ENCODE measurements around the gene KARS1. TPM values are rescaled to one million over a fixed set of nuclear protein-coding genes. Genes with fewer than 3 reads are reported as not detected.
A peak's percentile ranks its signal among the peaks of the same experiment; 100 is the strongest.

KARS1 gene
- 100 to 1,000 TPM in 10 of 12 donors, 10 to 100 TPM in 1, not detected in 1; 93.5 to 142 (median 126) TPM for polyA plus RNA-seq (ENCODE audit: insufficient read length in 12 of 12)
- long read RNA-seq, donor 1, transcript KARS-201 (14 exons, 2,005 nt), result major isoform, 22 of 210 reads
- long read RNA-seq, donor 1, transcript KARS-211 (2 exons, 589 nt), result minor isoform, 14 of 210 reads
- long read RNA-seq, donor 1, partial matches to known transcripts, result 46 of 210 reads
- long read RNA-seq, donor 1, other reads (novel, unspliced or antisense), result 125 of 210 reads
- long read RNA-seq, donor 2, transcript KARS-202 (15 exons, 2,421 nt), result minor isoform, 11 of 331 reads
- long read RNA-seq, donor 2, transcript KARS-211 (2 exons, 589 nt), result minor isoform, 8 of 331 reads
- long read RNA-seq, donor 2, transcript KARS-201 (14 exons, 2,005 nt), result major isoform, 24 of 331 reads
- long read RNA-seq, donor 2, partial matches to known transcripts, result 277 of 331 reads
- long read RNA-seq, donor 2, other reads (novel, unspliced or antisense), result 11 of 331 reads
- long read RNA-seq, donor 3, transcript KARS-211 (2 exons, 589 nt), result major isoform, 5 of 17 reads
- long read RNA-seq, donor 3, transcript KARS-201 (14 exons, 2,005 nt), result major isoform, 5 of 17 reads
- long read RNA-seq, donor 3, partial matches to known transcripts, result 5 of 17 reads
- long read RNA-seq, donor 3, other reads (novel, unspliced or antisense), result 0 of 17 reads
- long read RNA-seq, donor 4, transcript KARS-211 (2 exons, 589 nt), result minor isoform, 5 of 19 reads
- long read RNA-seq, donor 4, transcript KARS-201 (14 exons, 2,005 nt), result major isoform, 12 of 19 reads
- long read RNA-seq, donor 4, partial matches to known transcripts, result 0 of 19 reads
- long read RNA-seq, donor 4, other reads (novel, unspliced or antisense), result 0 of 19 reads
- long read RNA-seq, donor 5, transcript KARS-202 (15 exons, 2,421 nt), result minor isoform, 8 of 43 reads
- long read RNA-seq, donor 5, transcript KARS-201 (14 exons, 2,005 nt), result major isoform, 25 of 43 reads
- long read RNA-seq, donor 5, transcript KARS-211 (2 exons, 589 nt), result minor isoform, 5 of 43 reads
- long read RNA-seq, donor 5, partial matches to known transcripts, result 5 of 43 reads
- long read RNA-seq, donor 5, other reads (novel, unspliced or antisense), result 0 of 43 reads
- long read RNA-seq, donor 6, transcript KARS-201 (14 exons, 2,005 nt), result major isoform, 13 of 27 reads
- long read RNA-seq, donor 6, transcript KARS-211 (2 exons, 589 nt), result minor isoform, 5 of 27 reads
- long read RNA-seq, donor 6, partial matches to known transcripts, result 5 of 27 reads
- long read RNA-seq, donor 6, other reads (novel, unspliced or antisense), result 0 of 27 reads
- long read RNA-seq, donor 7, transcript KARS-211 (2 exons, 589 nt), result minor isoform, 5 of 24 reads
- long read RNA-seq, donor 7, transcript KARS-201 (14 exons, 2,005 nt), result major isoform, 16 of 24 reads
- long read RNA-seq, donor 7, partial matches to known transcripts, result 0 of 24 reads
- long read RNA-seq, donor 7, other reads (novel, unspliced or antisense), result 0 of 24 reads
- long read RNA-seq, donor 8, transcript KARS-201 (14 exons, 2,005 nt), result major isoform, 20 of 39 reads
- long read RNA-seq, donor 8, transcript KARS-202 (15 exons, 2,421 nt), result minor isoform, 7 of 39 reads
- long read RNA-seq, donor 8, transcript KARS-211 (2 exons, 589 nt), result minor isoform, 6 of 39 reads
- long read RNA-seq, donor 8, partial matches to known transcripts, result 6 of 39 reads
- long read RNA-seq, donor 8, other reads (novel, unspliced or antisense), result 0 of 39 reads
- long read RNA-seq, donor 9, transcript KARS-201 (14 exons, 2,005 nt), result major isoform, 9 of 14 reads
- long read RNA-seq, donor 9, partial matches to known transcripts, result 0 of 14 reads
- long read RNA-seq, donor 9, other reads (novel, unspliced or antisense), result 0 of 14 reads
- long read RNA-seq, donor 10, transcript KARS-202 (15 exons, 2,421 nt), result minor isoform, 6 of 94 reads
- long read RNA-seq, donor 10, transcript KARS-211 (2 exons, 589 nt), result minor isoform, 8 of 94 reads
- long read RNA-seq, donor 10, transcript KARS-201 (14 exons, 2,005 nt), result major isoform, 13 of 94 reads
- long read RNA-seq, donor 10, partial matches to known transcripts, result 67 of 94 reads
- long read RNA-seq, donor 10, other reads (novel, unspliced or antisense), result 0 of 94 reads
- long read RNA-seq, donor 11, transcript KARS-211 (2 exons, 589 nt), result minor isoform, 13 of 187 reads
- long read RNA-seq, donor 11, transcript KARS-201 (14 exons, 2,005 nt), result major isoform, 15 of 187 reads
- long read RNA-seq, donor 11, transcript KARS-202 (15 exons, 2,421 nt), result minor isoform, 6 of 187 reads
- long read RNA-seq, donor 11, partial matches to known transcripts, result 136 of 187 reads
- long read RNA-seq, donor 11, other reads (novel, unspliced or antisense), result 16 of 187 reads

- peak; percentile 95 for DNase-seq
Observed at GRCh38 chr16:75647492-75648264, at the start of gene KARS1, which contains the start of gene TERF2IP. Gene KARS1, minus strand, starts transcription at chr16:75647665. Its CDS starts 26 bp downstream, at chr16:75647639. Gene TERF2IP, plus strand, starts transcription at chr16:75647773. Its CDS starts 110 bp downstream, at chr16:75647883.

GRCh38 chr16:75695708-75696107 lies 48.2 kb upstream of the KARS1 start:
- no peak for DNase-seq

GRCh38 chr16:75687361-75687760 lies 39.9 kb upstream of the KARS1 start:
- no peak for DNase-seq

GRCh38 chr16:75682308-75682707 lies 34.8 kb upstream of the KARS1 start:
- DNase-seq, result no peak

GRCh38 chr16:75679366-75679765 lies 31.9 kb upstream of the KARS1 start:
- DNase-seq, result no peak

GRCh38 chr16:75676909-75677308 lies 29.4 kb upstream of the KARS1 start, which contains the start of gene CPHXL2:
Gene CPHXL2, minus strand, starts transcription at chr16:75677009. Its CDS starts 10 bp downstream, at chr16:75676999.
- DNase-seq, result no peak

GRCh38 chr16:75667503-75667902 lies 20.0 kb upstream of the KARS1 start:
- DNase-seq, result no peak

- DNase-seq, result no peak
Observed at GRCh38 chr16:75660726-75661302, 13.3 kb upstream of the KARS1 start.

- DNase-seq, result no peak
Observed at GRCh38 chr16:75660321-75660720, 12.9 kb upstream of the KARS1 start.

GRCh38 chr16:75658175-75658574 lies 10.7 kb upstream of the KARS1 start:
- DNase-seq, result no peak

- DNase-seq, result no peak
Observed at GRCh38 chr16:75653922-75654321, 6.5 kb upstream of the KARS1 start.

- DNase-seq, result peak; percentile 91
Observed at GRCh38 chr16:75648265-75649076, 1.0 kb upstream of the KARS1 start.

GRCh38 chr16:75647112-75647491 lies 363 bp downstream of the KARS1 start:
- no peak for DNase-seq

GRCh38 chr16:75644240-75645012 lies 3.0 kb downstream of the KARS1 start:
- no peak for DNase-seq

- DNase-seq, result no peak
Observed at GRCh38 chr16:75640598-75640997, 6.9 kb downstream of the KARS1 start.

- no peak for DNase-seq
Observed at GRCh38 chr16:75635036-75635435, 12.4 kb downstream of the KARS1 start.

Data from muscle of arm (tissue), 14 donors.